Smooth muscle cell of the pulmonary artery (primary cell): ENCODE data around the gene KRT3. TPM values are rescaled to one million over a fixed set of nuclear protein-coding genes. Genes with fewer than 3 reads are reported as not detected.

Source experiments
- total RNA-seq: library from RNA; depleted of rRNA; stranded (reverse); fragments of >200 nt; gene quantifications from 2 replicates; pipeline ENCODE4 v1.2.3, GENCODE V29; 2014

Gene KRT3
- total RNA-seq: not detected in 2 replicates

DNA sequence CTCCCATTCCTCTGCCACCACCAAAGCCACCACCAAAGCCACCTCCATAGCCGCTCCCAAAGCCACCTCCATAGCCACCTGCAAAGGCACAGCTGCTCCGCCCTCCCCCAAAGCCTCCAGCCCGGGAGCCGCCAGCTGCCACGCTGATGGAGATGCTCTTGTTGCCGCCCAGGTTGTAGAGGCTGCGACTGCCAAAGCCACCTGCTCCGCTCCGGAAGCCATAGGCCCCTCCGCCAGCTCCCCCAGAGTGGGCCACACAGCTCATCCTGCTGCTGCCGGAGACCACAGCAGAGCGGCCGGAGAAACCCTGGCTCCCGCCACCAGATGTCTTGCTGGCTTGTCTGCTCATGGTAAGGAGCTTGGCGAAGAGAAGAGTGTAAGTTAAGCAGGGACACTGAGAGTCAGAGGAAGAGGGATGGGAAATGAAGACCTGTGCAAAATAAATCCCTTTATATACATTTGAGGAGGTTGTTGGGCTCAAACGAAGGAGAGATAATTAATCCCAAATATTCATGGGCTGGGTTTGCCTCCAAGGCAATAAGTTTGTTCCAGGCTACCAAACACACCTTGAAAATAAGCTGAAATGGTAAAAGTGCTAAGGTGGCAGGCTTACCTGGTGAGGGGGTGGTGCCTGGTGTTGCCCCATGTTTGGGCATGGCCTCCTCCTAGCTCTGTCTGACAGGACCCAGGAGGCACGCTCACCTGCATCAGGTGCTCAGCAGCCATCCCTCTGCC, at the start of gene KRT3:
TSS of gene KRT3 (minus strand) at position 424 of the 735 bp plus-strand sequence. CDS start at position 349, 75 bp downstream.

DNA sequence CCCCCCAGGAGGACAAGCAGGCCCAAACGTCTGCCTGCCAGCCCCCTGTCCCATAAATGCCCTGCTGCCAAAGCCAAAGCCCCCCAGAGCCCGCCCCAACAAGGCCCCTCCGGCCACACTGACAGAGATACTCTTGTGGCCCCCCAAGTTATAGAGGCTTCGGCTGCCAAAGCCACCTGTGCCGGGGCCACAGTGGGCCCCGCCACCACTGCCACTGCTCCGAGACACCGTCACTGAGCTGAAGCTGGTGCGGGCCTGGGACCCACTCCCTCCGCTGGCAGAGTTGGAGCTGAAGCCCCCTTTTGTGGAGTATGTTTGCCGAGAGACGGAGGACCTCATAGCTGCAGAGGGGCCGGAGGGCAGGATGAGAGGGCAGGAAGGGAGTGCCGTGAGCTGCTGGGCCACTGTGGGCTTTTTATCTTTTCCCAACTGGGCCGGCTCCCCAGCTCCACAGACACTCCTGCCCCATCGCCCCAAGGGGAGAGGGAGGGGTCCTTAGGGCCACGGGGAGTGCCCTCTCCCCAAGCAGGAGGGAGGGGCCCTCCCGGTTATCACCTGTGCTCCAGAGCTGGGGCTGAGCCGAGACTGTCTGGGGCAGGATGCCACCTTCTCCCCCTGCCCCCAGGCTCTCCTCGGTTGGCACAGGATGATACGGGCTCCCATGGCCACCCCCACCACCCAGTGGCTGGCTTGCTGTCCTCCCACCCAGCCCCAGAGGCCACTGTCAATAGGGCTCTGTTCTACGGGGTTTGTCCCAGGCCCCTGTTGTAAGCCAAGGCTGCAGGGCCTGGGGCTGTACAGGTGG, 38.2 kb upstream of the KRT3 start, which contains the start of gene KRT79:
TSS of gene KRT79 (minus strand) at position 390 of the 805 bp plus-strand sequence. CDS start at position 339, 51 bp downstream.

DNA sequence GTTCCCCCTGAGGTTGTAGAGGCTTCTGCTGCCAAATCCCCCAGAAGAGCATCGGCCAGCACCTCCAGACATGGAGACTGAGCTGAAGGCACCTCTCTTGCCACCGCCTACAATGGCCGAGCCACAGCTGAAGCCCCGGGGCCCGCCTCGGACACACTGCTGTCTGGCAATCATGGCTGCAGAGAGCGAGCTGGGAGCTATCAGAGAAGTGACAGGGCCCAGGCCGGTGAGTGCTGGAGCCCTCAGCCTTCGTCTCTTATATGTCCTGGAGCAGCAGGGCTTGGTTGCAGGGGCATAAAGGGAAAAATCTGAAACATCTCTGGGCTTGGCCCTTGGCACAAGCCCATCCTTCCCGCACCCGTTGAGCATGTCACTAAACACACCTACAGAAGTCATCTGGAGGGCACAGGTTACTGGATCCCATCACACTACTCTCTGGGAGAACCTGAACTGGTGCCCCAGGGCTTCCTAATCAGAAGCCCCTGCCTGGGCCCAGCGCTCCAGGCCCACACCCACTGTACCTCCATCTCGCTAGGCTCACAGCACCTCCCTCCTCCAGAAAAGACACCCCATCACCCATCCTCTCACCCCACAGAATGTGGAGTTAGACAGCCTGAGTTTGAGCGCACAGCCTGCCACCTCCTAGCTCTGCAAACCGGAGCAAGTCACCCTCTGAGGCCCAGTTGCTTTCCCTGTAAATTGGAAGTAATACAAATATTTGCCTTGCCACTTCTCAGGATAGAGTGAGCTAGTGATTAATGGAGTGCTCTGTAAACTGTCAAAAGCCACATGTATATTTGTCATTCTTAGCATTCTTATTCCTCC, 18.2 kb upstream of the KRT3 start, which contains the start of gene KRT4:
TSS of gene KRT4 (minus strand) at position 232 of the 825 bp plus-strand sequence. CDS start at position 174, 58 bp downstream.

DNA sequence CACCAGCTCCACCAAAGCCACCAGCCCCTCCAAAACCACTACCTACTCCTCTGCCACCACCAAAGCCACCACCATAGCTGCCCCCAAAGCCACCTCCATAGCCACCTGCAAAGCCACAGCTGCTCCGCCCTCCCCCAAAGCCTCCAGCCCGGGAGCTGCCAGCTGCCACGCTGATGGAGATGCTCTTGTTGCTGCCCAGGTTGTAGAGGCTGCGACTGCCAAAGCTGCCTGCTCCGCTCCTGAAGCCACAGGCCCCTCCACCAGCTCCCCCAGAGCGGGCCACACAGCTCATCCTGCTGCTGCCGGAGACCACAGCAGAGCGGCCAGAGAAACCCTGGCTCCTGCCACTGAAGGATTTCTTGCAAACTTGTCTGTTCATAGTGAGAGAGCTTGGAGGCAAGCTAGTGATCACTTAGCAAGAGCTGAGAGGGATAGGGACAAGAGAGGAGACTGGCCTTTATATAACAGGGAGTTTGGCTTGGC, 19.0 kb downstream of the KRT3 start, which contains the start of gene KRT76:
TSS of gene KRT76 (minus strand) at position 433 of the 483 bp plus-strand sequence. CDS start at position 379, 54 bp downstream.

Other genes with a start within 250 kb of the KRT3 start
- not detected in 2 replicates for gene KRT71, start 243.0 kb downstream of the KRT3 start, total RNA-seq
- gene KRT74, start 222.3 kb downstream of the KRT3 start, total RNA-seq: not detected in 2 replicates
- gene KRT72, start 194.7 kb downstream of the KRT3 start, total RNA-seq: not detected in 2 replicates
- not detected in 2 replicates for gene KRT73, start 177.6 kb downstream of the KRT3 start, total RNA-seq
- gene KRT2, start 143.9 kb downstream of the KRT3 start, total RNA-seq: not detected in 2 replicates
- gene KRT1, start 115.7 kb downstream of the KRT3 start, total RNA-seq: not detected in 2 replicates
- not detected in 2 replicates for gene KRT77, start 92.6 kb downstream of the KRT3 start, total RNA-seq
- gene KRT76, start 18.8 kb downstream of the KRT3 start, total RNA-seq: not detected in 2 replicates
- gene KRT4, start 18.0 kb upstream of the KRT3 start, total RNA-seq: not detected in 2 replicates
- not detected in 2 replicates for gene KRT79, start 38.2 kb upstream of the KRT3 start, total RNA-seq
- gene KRT78, start 52.9 kb upstream of the KRT3 start, total RNA-seq: not detected in 2 replicates
- 9.3 and 32.5 TPM in 2 replicates for gene KRT8, start 109.0 kb upstream of the KRT3 start, total RNA-seq
- 19.9 and 35.7 TPM in 2 replicates for gene KRT18, start 153.0 kb upstream of the KRT3 start, total RNA-seq
- 1,099 and 1,143 TPM in 2 replicates for gene EIF4B, start 210.3 kb upstream of the KRT3 start, total RNA-seq